ENCODE data around the gene CFH.
"Not testable (repeated sequence)": the region's sequence is repeated elsewhere in the genome, so short reads cannot be mapped to it uniquely, and the experiment has no call there.

Gene CFH

GRCh38 chr1:196765019-196765740 is 113.3 kb downstream of the CFH start:
- not testable (repeated sequence) for DNase-seq

GRCh38 chr1:196769823-196770222 is 118.0 kb downstream of the CFH start:
- not testable (repeated sequence) for DNase-seq

- DNase-seq = no peak
Observed at GRCh38 chr1:196773713-196774112, 121.9 kb downstream of the CFH start.

GRCh38 chr1:196774175-196774574 is 122.3 kb downstream of the CFH start:
- DNase-seq = no peak

GRCh38 chr1:196774603-196775002 is 122.8 kb downstream of the CFH start, which contains the start of gene CFHR3:
Gene CFHR3, plus strand, starts transcription at chr1:196774840. Its CDS starts 47 bp downstream, at chr1:196774887.
- DNase-seq = no peak

- DNase-seq = no peak
Observed at GRCh38 chr1:196777603-196778002, 125.8 kb downstream of the CFH start.

GRCh38 chr1:196779093-196779492 is 127.2 kb downstream of the CFH start:
- no peak for DNase-seq

- not testable (repeated sequence) for DNase-seq
Observed at GRCh38 chr1:196791252-196791651, 139.4 kb downstream of the CFH start.

- DNase-seq = not testable (repeated sequence)
Observed at GRCh38 chr1:196794103-196794502, 142.3 kb downstream of the CFH start.
